GM21390 (cell line): ENCODE results near the gene AATF.

Source experiments
- ATAC-seq: cut with Tn5 transposase; IDR thresholded peaks from one replicate; pipeline ENCODE4 v1.9.1; 2021; ENCODE audit not compliant: unreplicated experiment

Gene AATF, protein sequence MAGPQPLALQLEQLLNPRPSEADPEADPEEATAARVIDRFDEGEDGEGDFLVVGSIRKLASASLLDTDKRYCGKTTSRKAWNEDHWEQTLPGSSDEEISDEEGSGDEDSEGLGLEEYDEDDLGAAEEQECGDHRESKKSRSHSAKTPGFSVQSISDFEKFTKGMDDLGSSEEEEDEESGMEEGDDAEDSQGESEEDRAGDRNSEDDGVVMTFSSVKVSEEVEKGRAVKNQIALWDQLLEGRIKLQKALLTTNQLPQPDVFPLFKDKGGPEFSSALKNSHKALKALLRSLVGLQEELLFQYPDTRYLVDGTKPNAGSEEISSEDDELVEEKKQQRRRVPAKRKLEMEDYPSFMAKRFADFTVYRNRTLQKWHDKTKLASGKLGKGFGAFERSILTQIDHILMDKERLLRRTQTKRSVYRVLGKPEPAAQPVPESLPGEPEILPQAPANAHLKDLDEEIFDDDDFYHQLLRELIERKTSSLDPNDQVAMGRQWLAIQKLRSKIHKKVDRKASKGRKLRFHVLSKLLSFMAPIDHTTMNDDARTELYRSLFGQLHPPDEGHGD

DNA sequence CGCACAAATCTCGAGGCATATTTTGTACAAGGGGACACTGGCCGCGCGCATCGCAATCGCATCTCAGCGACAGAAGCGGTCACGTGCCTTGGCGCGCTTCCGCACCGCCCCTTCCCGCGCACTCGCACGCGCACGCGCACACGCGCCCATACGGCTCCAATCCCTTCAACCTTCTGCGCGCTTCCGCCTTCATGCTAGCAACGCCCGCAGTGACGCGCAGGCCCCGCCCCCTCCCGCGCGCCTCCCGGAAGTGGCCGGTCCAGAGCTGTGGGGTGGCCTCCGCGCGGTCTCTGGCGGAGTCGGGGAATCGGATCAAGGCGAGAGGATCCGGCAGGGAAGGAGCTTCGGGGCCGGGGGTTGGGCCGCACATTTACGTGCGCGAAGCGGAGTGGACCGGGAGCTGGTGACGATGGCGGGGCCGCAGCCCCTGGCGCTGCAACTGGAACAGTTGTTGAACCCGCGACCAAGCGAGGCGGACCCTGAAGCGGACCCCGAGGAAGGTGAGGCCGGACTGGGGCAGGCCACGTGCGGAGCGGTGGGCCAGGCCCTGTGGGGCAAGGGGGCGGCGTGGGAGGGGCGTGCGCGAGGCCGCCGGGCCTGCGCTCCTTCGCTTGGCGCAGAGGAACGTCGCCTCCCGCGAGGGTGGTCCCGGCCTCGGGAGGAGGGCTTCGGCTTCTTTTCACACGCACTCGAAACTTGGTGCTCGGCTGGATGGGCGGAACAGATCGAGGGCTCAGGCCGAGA is at the start of gene AATF:
Gene AATF, plus strand, starts transcription at position 238 of the 744 bp plus-strand sequence. Its CDS starts 172 bp downstream, at position 410.
- ATAC-seq, result peak; percentile 93

DNA sequence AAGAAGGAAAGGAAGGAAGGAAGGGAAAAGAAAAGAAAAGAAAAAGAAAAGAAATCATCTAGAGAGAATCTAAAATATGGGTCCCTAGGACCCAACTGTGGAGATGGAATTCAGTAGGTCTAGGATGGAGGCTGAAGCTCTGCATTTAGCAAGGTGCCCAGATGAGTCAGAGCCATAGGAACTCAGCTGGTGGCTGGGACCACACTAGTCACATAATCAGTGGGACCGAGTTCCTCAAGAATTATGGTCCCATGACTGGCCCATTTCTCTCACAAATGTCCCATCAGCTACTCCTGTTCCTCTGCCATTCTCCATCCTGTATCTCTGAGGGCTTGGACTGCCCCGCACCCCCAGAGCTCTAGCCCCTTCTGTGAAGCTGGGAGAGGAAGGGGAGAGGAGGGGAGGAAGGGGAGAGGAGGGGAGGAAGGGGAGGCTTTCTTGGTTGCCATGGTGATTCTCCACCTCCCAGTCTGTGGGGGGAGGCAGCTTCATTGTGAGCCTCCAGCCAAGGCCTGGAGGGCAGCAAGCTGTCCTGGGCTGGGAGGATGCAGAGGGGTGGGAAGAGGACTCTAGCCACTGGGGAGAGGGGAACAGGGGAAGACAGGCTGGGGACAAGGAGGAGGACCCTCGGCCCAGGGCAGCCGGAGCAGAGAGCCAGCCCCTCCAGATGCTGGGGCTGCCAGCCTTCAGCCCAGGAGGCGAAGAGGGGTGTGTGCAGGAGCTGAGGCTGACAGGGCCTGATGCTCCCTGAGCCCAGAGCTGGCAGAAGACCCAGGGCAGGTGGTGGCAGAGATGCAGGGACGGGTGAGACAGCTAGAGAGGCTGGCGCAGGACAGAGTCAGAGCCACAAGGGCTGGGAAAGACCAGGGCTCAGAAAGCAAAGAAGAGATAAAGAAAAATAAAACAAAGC is 49.2 kb upstream of the AATF start:
- no peak for ATAC-seq

DNA sequence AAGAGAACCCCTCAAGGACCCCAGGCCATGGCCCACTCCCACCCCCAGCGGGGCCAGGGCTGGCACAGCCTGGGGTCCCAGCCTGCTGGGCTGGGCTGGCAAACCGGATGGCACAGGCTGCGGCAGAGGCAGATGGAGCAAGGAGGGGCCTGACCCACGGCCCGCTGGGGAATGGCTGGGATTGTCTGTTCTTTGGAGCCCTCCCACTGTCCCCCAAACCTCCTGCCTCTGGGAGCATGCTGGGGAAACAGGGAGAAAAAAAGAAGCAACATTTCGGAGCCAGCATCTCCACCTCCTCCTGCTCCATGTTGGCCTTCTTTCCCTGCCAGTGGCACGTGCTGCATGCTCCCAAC is 48.6 kb upstream of the AATF start:
- ATAC-seq, result no peak

DNA sequence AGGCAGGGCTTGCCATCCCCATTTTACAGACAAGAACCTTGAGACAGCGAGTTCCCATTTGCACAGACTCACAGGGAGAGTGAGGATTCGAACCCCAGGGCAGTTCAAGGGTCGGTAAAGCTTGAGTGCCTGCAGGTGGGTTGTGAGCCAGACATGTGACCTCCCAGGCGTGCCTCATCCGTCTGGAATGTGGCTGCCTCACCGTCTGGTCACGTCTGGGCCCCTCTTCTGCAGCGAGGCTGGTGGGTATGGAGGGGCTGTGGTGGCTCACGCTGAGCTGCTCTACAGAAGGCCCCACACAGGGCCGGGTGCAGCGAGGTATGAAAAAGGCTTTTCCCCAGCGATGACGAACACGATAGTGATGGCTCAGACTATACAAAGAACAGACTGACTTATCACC is 47.2 kb upstream of the AATF start:
- no peak for ATAC-seq

DNA sequence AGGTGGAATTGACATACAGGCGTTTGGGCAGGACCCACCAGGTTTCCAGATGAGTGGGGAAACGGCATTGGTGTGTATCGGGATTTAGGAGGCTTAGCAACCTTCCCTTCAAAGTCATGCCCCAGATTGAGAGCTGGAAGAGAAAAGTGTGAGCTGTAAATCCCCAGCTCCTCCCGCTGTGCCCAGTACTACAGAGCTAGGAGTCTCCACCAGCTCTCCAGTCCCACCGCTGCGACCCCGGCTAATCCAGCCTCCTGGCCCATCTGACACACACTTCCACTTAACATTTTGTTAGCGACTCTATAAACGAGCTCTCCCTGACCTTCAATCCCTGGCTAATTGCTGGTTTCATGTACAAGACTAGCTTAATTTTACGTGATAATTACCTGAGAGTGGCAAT is 41.3 kb upstream of the AATF start:
- ATAC-seq, result no peak

DNA sequence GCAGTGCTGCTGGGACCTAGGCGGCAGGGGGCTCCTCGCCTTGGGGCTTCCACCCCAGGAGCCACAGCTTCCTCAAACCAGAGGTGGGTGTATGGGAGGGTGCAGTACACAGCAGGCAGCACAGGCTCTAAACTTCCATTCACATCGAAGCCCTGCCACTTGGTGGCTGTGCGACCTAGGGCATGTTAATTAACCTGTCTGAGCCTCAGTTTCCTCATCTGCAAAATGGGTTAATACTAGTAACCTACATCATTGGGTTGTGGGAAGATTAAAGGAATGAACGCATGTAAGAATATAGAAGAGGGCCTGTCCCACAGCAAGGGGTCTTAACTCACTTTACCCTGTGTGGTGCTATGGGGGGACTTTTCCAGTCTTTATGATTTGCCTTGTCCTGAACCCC is 38.2 kb upstream of the AATF start:
- no peak for ATAC-seq

DNA sequence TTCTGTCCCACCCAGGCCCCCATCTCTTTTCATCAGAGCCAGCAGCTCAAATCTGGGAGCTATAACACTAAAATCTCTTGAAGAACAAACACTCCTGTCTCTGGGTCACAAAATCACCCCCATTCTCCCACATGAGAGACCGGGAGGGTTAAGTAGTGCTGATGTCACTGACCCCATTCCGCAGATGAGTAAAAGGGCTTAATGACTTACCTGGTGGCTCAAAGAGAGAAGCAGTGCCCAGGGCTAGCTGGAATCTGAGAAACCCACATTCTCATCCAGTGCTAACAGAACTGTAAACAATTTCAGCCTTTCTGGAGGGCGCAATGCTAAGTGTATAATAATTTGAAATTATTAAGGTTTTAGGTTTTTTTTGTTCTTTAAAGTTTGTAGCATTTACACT is 37.8 kb upstream of the AATF start:
- no peak for ATAC-seq

DNA sequence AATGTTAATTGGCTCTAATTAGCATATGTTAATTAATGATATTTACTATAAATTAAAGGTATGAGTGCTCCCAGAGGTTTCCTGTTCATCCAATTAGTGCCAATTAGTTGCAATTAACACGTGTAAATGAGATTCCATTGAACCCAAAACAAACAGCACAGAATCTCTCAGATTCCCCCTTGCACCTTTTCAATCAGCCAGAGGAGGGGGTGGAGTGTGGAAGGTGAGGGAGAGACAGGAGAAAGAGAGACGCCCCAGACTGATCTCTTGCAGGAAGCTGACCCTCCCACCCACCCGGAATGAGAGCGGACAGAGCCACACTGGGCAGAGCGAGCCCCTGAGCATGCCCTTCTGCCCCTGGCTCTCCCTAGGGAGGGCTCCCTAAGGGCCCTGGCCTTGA is 35.6 kb upstream of the AATF start:
- no peak for ATAC-seq

DNA sequence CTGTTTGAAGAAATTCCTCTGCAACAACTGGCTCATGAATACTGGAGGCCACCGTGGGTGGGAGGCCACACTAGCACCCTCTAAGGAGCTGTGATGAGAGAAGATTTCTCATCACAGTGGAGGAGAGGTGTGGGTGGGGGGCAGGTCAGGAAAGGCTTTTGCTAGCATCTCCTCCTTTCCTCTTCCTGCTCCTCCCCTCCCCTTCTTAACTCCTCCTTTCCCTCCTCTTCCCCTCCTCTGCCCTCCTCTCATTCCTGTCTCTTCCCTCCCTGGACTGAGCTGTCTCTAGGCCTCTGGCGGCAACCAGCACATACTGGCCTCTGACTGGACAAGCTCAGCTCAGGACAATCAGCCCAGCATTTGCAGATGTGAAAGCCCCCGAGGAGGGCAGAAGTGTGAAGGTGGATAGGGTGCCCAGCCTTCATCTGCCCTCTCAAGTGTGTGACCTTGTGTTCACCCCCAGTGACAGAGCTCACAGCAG is 30.5 kb upstream of the AATF start:
- no peak for ATAC-seq

DNA sequence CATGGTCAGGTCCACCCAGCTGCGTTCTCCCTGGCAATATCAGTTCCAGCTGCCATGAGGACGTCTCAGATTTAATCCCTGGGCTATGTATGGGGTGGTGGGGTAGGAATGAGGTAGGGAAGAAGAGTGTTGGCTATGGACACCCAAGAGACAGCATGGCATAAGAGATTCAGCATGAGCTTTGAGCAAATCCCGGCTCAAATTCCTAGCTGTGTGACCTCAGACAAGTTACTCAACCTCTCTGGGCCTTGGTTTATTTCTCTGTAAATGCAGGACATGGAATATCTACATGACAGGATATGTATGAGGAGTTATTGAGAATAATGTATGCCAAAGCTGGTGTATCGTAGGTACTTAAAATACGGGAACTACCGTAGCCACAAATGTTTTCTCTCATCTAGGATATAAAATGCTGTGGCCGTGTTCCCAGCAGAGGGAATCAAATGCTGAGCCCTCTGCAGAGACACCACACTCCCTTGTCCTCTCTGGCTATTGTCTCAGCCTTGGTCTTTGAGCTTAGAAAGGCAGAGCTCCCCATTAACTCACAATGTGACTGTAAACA is 29.3 kb upstream of the AATF start:
- ATAC-seq, result no peak

DNA sequence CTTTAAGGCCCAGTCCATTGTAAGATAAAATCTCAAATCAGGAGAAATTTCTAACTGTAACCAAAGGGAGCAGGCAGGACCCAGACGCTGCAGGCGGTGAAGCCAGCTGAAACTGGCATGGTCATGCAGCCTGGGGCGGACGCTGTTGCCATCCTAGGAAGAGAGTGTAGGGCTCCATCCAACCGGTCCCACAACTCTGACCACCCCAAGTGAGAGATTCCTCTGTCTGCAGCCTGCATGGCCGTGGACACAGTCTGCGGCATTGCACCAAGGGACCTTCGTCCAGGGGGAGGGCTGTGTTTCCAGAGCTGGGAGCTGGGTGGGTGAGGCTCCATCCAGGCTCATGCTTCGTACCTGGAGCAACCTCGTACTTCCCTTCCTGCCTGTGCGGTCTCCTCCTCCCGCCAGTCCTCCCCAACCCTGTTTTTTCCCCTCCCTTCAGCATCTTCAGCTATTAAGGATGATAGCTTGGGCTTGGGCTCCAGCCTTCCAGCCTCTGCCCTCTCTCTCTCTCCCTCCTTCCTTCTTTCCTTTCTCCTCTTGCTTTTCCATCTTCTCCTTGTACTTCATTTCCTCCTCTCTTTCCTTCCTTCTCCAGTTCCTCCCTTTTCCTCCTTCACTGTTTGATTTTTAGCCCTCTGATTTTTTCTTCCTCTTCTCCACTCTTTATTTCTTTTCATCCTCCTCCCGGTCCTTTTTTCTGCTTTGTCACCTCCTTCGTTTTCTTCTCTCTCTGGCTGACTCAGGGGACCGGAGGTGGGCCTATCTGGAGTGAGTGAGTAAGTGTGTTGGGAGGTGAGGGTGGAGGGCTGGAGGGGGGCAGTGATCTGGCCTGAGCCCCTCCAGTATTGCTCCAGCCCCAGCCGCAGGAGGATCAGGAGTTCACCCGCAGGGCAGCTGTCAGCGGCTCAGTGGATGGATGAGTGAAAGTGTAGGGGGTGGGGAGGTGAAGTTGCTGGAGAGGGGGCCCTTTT is 28.4 kb upstream of the AATF start:
- ATAC-seq, result no peak

DNA sequence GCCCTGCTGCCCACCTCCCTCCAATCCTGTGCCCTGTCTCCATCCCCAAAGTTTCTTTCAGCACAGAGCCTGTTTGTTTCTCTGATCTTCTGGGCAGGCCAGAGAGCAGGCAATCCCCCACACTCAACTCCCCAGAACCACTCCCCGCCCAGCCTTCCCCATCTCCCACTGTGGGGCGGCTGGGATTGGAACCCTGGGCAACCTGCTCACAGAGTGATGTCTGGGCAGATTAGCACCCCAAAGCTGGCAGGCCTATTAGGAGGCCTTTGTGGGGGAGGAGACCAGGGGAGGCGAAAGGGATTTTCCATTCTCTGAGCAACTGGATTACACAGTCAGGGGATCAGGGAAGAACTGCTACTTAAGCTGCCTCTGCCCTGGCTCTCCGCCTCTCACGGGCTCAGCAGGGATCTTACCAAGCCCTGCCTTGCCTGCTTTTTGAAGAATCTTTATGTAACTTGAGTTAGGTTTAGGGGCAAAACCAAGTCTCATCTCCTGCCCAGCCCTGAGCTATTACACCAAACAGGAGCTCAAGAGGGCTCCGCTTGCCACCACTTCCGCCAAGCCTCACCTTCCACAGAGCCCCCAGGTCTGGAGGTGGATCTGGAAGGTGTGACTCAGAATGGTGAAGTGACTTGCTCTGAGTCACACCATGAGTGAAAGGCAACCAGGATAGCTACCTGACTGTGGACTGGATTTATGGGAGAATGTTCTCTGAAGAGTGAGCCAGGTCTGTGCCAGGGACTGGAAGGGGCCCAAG is 27.5 kb upstream of the AATF start:
- no peak for ATAC-seq

DNA sequence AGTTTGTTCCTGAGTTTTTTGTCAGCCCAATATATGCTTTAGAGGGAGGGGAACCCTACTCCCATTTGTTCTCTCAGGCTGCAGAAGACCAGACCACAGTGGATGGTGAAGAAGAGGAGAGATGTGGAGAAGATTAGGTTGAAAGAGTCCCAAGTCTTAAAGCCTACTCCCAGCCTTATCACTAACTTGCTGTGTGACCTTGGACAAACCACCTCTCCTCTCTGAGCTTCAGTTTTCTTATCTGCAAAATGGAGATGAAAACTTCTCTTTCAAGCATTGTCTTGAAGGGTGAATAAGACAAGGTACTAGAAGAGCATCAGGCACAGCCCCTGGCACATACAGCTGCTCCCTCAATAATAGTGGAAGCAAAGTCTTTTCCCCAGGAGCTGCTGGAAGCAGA is 26.6 kb upstream of the AATF start:
- ATAC-seq, result no peak

DNA sequence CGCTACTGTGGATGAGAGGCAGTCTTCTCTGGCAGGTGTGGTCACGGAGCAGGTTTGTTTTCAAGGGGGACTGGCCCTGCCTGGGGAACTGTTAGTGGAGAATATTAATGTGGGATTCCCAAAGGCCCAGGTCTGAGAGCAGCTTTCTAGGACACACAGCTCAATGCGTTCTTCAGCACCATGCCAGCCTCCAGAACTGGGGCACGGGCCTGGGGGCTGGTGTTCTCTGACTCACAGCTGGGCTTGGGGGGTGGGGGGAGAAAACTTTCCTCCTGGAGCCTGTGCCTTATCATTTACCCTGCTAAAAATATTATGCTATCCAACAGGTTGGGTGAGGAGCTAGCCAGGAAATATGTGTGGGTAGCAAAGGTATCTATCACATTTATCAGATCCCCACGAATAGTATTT is 24.9 kb upstream of the AATF start:
- no peak for ATAC-seq

DNA sequence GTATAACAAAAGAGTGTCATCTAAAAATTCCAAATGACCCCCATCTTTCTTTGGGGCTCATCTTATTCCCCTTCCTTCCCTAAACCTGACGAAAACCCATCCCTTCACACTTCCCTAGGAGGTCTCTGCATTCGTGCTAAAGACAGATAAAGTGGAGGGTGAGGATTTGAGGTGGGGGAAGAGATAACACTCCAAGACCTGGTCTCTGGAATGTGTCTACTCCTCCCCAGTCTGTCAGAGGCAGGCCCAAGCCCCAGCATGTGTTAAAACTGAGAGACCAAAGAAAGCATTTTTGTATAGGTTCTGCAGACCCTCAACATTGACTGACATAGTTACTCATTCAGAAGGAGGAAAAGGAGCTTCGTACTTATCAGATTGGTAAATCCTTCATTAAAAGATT is 22.5 kb upstream of the AATF start:
- no peak for ATAC-seq

DNA sequence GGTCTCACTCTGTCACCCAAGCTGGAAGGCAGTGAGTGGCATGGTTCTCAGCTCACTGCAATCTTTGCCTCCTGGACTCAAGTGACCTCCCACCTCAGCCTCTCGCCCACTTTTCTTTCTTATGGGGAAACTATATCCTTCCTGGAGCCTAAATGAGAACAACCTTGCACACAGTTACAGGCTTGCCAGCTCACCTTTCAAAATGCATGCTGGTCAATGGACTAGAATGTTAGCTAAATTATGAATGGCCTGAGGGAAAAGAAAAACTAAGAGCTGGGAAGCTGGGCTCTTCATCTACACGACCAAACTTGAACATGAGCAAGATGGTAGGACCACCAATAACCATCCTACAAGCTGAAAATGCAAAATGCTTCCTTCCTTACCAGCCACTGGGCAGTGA is 22.1 kb upstream of the AATF start:
- no peak for ATAC-seq

DNA sequence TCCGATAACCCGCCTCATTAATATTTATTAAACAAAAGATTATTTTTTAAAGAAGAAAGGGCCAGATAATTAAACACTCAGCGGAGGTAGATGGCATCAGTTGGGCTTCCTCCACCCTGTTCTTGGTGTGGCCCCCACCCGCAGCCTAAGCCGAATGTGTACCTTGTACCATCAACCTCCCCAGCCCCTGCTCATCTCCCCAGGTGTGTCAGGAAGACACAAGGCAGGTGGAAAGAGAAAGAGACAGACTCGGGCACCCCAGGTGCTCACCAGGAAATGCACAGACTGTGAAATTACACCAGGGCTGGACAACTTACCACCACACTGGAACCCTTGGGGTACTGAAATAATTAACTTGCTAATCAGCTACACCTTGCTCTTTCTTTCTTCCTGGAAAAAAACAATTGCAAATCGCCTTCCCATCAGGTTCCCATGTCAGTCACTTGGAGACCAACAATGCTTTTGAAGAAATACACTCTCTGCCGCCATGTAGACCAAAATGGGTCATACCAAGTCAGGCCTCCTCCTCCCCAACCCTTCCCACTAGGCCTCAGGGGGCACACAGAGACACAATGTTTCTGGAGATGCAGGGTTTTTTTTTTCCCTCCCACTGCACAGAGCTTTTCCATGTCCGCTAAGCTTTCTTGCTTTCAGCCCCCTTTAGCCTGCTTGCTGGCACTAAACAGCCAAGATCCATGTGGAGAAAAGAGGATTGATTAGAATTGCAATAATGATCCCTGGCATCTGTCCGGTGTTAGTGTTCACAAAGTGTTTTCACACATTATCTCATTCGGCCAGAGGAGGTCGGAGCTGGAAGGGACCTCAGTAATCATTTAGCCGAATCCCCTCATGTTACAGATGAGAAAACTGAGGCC is 20.0 kb upstream of the AATF start:
- no peak for ATAC-seq
